ENCODE results near the gene HOXA10.

HOXA10 gene

GRCh38 chr7:27154901-27155815 lies 19.0 kb downstream of the HOXA10 start:
- no peak for DNase-seq

GRCh38 chr7:27154369-27154768 lies 19.8 kb downstream of the HOXA10 start:
- no peak for DNase-seq

GRCh38 chr7:27153526-27153925 lies 20.6 kb downstream of the HOXA10 start:
- DNase-seq, result no peak

- DNase-seq, result no peak
Observed at GRCh38 chr7:27152816-27153442, 21.2 kb downstream of the HOXA10 start.

- no peak for DNase-seq
Observed at GRCh38 chr7:27151931-27152815, 21.9 kb downstream of the HOXA10 start, which contains the start of gene HOXA3. Gene HOXA3, minus strand, starts transcription at chr7:27152583. Its CDS starts 41,943 bp downstream, at chr7:27110640.

- no peak for DNase-seq
Observed at GRCh38 chr7:27151341-27151930, 22.7 kb downstream of the HOXA10 start.

- peak; percentile 81 for DNase-seq
Observed at GRCh38 chr7:27150568-27151340, 23.4 kb downstream of the HOXA10 start.

GRCh38 chr7:27149842-27150567 lies 24.1 kb downstream of the HOXA10 start:
- DNase-seq, result no peak

GRCh38 chr7:27148756-27149641 lies 25.1 kb downstream of the HOXA10 start:
- DNase-seq, result no peak

GRCh38 chr7:27148031-27148755 lies 25.9 kb downstream of the HOXA10 start:
- DNase-seq, result peak; percentile 64

GRCh38 chr7:27147199-27148030 lies 26.7 kb downstream of the HOXA10 start, which contains the start of gene HOXA6:
Gene HOXA6, minus strand, starts transcription at chr7:27147774. Its CDS starts 25 bp downstream, at chr7:27147749.
- peak; percentile 58 for DNase-seq

GRCh38 chr7:27146491-27147198 lies 27.5 kb downstream of the HOXA10 start:
- DNase-seq, result no peak

- DNase-seq, result no peak
Observed at GRCh38 chr7:27145914-27146412, 28.2 kb downstream of the HOXA10 start.

- DNase-seq, result no peak
Observed at GRCh38 chr7:27145165-27145913, 28.8 kb downstream of the HOXA10 start.

GRCh38 chr7:27144781-27145164 lies 29.3 kb downstream of the HOXA10 start:
- no peak for DNase-seq

- DNase-seq, result no peak
Observed at GRCh38 chr7:27143950-27144780, 30.0 kb downstream of the HOXA10 start.
